ENCODE data around the gene ZNF225.

DNA sequence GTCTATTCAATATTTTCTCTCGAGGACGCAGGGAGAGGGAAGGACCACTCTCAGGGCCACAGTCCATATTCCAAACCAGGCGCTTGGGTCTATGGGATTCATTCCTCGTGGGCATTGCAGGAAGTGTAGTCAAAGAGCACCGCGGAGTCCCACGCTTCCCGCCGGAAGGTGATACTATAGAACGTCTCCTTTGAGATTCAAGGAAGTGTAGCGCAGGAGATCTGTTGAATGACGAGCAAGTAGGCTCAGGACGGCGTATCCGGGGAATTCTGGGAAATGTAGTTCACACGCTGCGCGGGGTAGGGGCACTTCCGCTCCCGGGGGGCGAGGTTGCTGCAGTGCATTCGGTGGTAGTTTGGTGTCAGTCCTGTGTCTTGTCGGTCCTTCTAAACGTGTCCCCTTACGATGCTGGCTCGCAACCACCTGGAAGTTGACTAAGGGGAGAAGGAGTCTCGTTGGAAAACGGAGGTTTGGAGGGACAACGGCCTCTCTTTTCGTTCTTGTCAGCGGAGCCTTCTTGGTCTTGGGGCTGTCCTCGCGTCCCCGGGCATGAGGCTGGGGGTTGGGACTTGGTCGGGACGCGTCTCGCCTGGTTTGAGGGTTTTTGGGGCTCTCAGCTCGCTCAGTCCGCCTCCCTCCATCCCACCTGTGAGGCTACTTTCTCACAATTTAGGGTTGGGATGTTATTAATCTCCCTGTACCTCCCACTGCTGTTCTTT lies 41.2 kb upstream of the ZNF225 start, which contains the start of gene ZNF284:
- TF ChIP-seq FOXK2 (IDR thresholded peaks at IDR 0.05) (no peak), TARDBP (IDR thresholded peaks at IDR 0.05) (no peak), HDGF (IDR thresholded peaks at IDR 0.05; ENCODE audit: borderline replicate concordance) (no peak), CTBP1 (IDR thresholded peaks at IDR 0.05; ENCODE audit: borderline replicate concordance) (no peak), L3MBTL2 (conservative IDR thresholded peaks at IDR 0.05) (peak; percentile 89), FOXM1 (IDR thresholded peaks at IDR 0.05; ENCODE audit: borderline replicate concordance) (no peak), ZNF384 (IDR thresholded peaks at IDR 0.05) (no peak), NFRKB (IDR thresholded peaks at IDR 0.05) (no peak), ARNT (IDR thresholded peaks at IDR 0.05) (no peak), FOXA1 (IDR thresholded peaks at IDR 0.05) (no peak)
- TF ChIP-seq, protein P1, sequence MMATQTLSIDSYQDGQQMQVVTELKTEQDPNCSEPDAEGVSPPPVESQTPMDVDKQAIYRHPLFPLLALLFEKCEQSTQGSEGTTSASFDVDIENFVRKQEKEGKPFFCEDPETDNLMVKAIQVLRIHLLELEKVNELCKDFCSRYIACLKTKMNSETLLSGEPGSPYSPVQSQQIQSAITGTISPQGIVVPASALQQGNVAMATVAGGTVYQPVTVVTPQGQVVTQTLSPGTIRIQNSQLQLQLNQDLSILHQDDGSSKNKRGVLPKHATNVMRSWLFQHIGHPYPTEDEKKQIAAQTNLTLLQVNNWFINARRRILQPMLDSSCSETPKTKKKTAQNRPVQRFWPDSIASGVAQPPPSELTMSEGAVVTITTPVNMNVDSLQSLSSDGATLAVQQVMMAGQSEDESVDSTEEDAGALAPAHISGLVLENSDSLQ (IDR thresholded peaks at IDR 0.05) = no peak
